ENCODE results near the gene CCDC142. TPM values are rescaled to one million over a fixed set of nuclear protein-coding genes. Genes with fewer than 3 reads are reported as not detected.
"Not testable (repeated sequence)": the region's sequence is repeated elsewhere in the genome, so short reads cannot be mapped to it uniquely, and the experiment has no call there.

The CCDC142 gene
- total and polyA plus RNA-seq, 5 experiments from 2014 or later = 7.8 to 67.4 (median 15.5) TPM

GRCh38 chr2:74442483-74443297 is 40.1 kb downstream of the CCDC142 start:
- Mint-ChIP-seq H3K4me3 (peak overlapping the region; percentile 64 to 84 (median 80)), H3K27ac (peak overlapping the region in 1 of 10 donors; percentile 53), H3K4me1 (peaks cover 2 to 23% (median 13%) of the 10 kb centered on the region in 4 donors), H3K27me3 (peaks cover 22 to 56% (median 29%) of the 10 kb centered on the region in 5 donors)
- peak in 1 of 10 donors; percentile 51 for DNase-seq
- not testable (repeated sequence) for H3K9me3 Mint-ChIP-seq, H3K36me3 Mint-ChIP-seq, ATAC-seq
- POLR2A ChIA-PET = interaction anchor here (1.4 kb wide), 1 partner anchor 15 kb away, joined by 5 read pairs; the partner anchor contains the start of gene WBP1

GRCh38 chr2:74441690-74442482 is 40.9 kb downstream of the CCDC142 start, which contains the start of gene RTKN:
Gene RTKN, minus strand, starts transcription at chr2:74441937. Its CDS starts 121 bp downstream, at chr2:74441816.
- Mint-ChIP-seq H3K4me3 (peak within 1 kb of the TSS; percentile 64 to 84 (median 80)), H3K27me3 (peaks cover 22 to 56% (median 24%) of the 10 kb centered on the region in 5 donors), H3K36me3 (no peaks in the 10 kb centered on the region), H3K4me1 (peaks cover 2 to 24% (median 13%) of the 10 kb centered on the region in 4 donors), H3K9me3 (no peaks in the 10 kb centered on the region), H3K27ac (peak within 1 kb of the TSS in 3 of 10 donors; percentile 37 to 53 (median 52))
- peak in 3 of 10 donors; percentile 10 to 63 (median 31) for DNase-seq
- peak; percentile 55 to 56 for ATAC-seq
- POLR2A ChIA-PET = interaction anchor here (1.4 kb wide), 1 partner anchor 16 kb away, joined by 5 read pairs; the partner anchor contains the start of gene WBP1

GRCh38 chr2:74441170-74441689 is 41.6 kb downstream of the CCDC142 start:
- peaks cover 22 to 56% (median 24%) of the 10 kb centered on the region in 5 donors for H3K27me3 Mint-ChIP-seq
- no peak for ATAC-seq
- H3K36me3 Mint-ChIP-seq = no peaks in the 10 kb centered on the region
- POLR2A ChIA-PET = no interaction called here
- peaks cover 2 to 25% (median 13%) of the 10 kb centered on the region in 4 donors for H3K4me1 Mint-ChIP-seq
- DNase-seq = no peak
- H3K27ac Mint-ChIP-seq = peak overlapping the region in 1 of 10 donors; percentile 52
- peak overlapping the region in 9 of 10 donors; percentile 19 to 84 (median 61) for H3K4me3 Mint-ChIP-seq
- H3K9me3 Mint-ChIP-seq = no peaks in the 10 kb centered on the region

GRCh38 chr2:74440378-74441169 is 42.2 kb downstream of the CCDC142 start:
- POLR2A ChIA-PET = interaction anchor here (0.8 to 0.9 kb wide), 2 partner anchors 18 to 41 kb away, joined by 3 to 4 read pairs; partner anchors contain the start of gene WBP1
- no peaks in the 10 kb centered on the region for H3K36me3 Mint-ChIP-seq

GRCh38 chr2:74439803-74440377 is 42.9 kb downstream of the CCDC142 start:
- peak in 1 of 10 donors; percentile 54 for DNase-seq
- no peak for ATAC-seq
- peak overlapping the region in 9 of 10 donors; percentile 48 to 84 (median 65) for H3K4me3 Mint-ChIP-seq
- peaks cover 20 to 56% (median 21%) of the 10 kb centered on the region in 5 donors for H3K27me3 Mint-ChIP-seq
- H3K9me3 Mint-ChIP-seq = no peaks in the 10 kb centered on the region
- H3K4me1 Mint-ChIP-seq = peaks cover 2 to 25% (median 13%) of the 10 kb centered on the region in 4 donors
- POLR2A ChIA-PET = interaction anchor here (0.8 to 0.9 kb wide), 2 partner anchors 18 to 42 kb away, joined by 3 to 4 read pairs; partner anchors contain the start of gene WBP1
- H3K27ac Mint-ChIP-seq = peak overlapping the region in 4 of 10 donors; percentile 29 to 48 (median 45)
- H3K36me3 Mint-ChIP-seq = no peaks in the 10 kb centered on the region

More at GRCh38 chr2:74440378-74441169, 42.2 kb downstream of the CCDC142 start:
- peak; percentile 79 for ATAC-seq
- H3K4me3 Mint-ChIP-seq = peak overlapping the region; percentile 48 to 84 (median 68)
- peaks cover 2 to 25% (median 13%) of the 10 kb centered on the region in 4 donors for H3K4me1 Mint-ChIP-seq
- no peaks in the 10 kb centered on the region for H3K9me3 Mint-ChIP-seq
- H3K27me3 Mint-ChIP-seq = peaks cover 22 to 56% (median 24%) of the 10 kb centered on the region in 5 donors
- peak in 5 of 10 donors; percentile 39 to 68 (median 41) for DNase-seq
- peak overlapping the region in 4 of 10 donors; percentile 44 to 52 (median 47) for H3K27ac Mint-ChIP-seq

GRCh38 chr2:74439373-74439772 is 43.4 kb downstream of the CCDC142 start:
- POLR2A ChIA-PET = interaction anchor here (0.8 kb wide), 1 partner anchor 42 kb away, joined by 3 read pairs; no protein-coding TSS in a partner anchor
- Mint-ChIP-seq H3K4me1 (peaks cover 2 to 25% (median 13%) of the 10 kb centered on the region in 4 donors), H3K9me3 (no peaks in the 10 kb centered on the region), H3K27me3 (peaks cover 16 to 51% (median 20%) of the 10 kb centered on the region in 5 donors), H3K4me3 (peak overlapping the region in 1 of 10 donors; percentile 30), H3K36me3 (no peaks in the 10 kb centered on the region), H3K27ac (no peak overlapping the region)
- DNase-seq (peak in 1 of 10 donors; percentile 48), ATAC-seq (no peak)

- peaks cover 14 to 44% (median 20%) of the 10 kb centered on the region in 5 donors for H3K27me3 Mint-ChIP-seq
- H3K36me3 Mint-ChIP-seq = no peaks in the 10 kb centered on the region
- ATAC-seq (no peak), DNase-seq (peak in 1 of 10 donors; percentile 9)
- peaks cover 2 to 25% (median 13%) of the 10 kb centered on the region in 4 donors for H3K4me1 Mint-ChIP-seq
- H3K27ac Mint-ChIP-seq = peak overlapping the region in 2 of 10 donors; percentile 27 to 75
- H3K4me3 Mint-ChIP-seq = no peak overlapping the region
- POLR2A ChIA-PET = no interaction called here
- H3K9me3 Mint-ChIP-seq = no peaks in the 10 kb centered on the region
Measured at GRCh38 chr2:74438248-74438647, 44.5 kb downstream of the CCDC142 start.

- Mint-ChIP-seq H3K9me3 (no peaks in the 10 kb centered on the region), H3K27ac (peak overlapping the region in 2 of 10 donors; percentile 5 to 14)
Measured at GRCh38 chr2:74436848-74437695, 45.7 kb downstream of the CCDC142 start.

GRCh38 chr2:74436111-74436805 is 46.5 kb downstream of the CCDC142 start:
- Mint-ChIP-seq H3K36me3 (no peaks in the 10 kb centered on the region), H3K9me3 (no peaks in the 10 kb centered on the region), H3K4me3 (no peak overlapping the region), H3K4me1 (peaks cover 2 to 22% (median 8%) of the 10 kb centered on the region in 4 donors), H3K27me3 (peaks cover 6 to 32% (median 15%) of the 10 kb centered on the region in 5 donors), H3K27ac (no peak overlapping the region)
- DNase-seq = no peak
- ATAC-seq = no peak
- POLR2A ChIA-PET = no interaction called here

More at GRCh38 chr2:74436848-74437695, 45.7 kb downstream of the CCDC142 start:
- Mint-ChIP-seq H3K36me3 (no peaks in the 10 kb centered on the region), H3K4me3 (no peak overlapping the region), H3K4me1 (peaks cover 2 to 22% (median 9%) of the 10 kb centered on the region in 4 donors), H3K27me3 (peaks cover 6 to 36% (median 15%) of the 10 kb centered on the region in 5 donors)
- DNase-seq (peak in 1 of 10 donors; percentile 45), ATAC-seq (no peak)
- POLR2A ChIA-PET = no interaction called here

- POLR2A ChIA-PET = no interaction called here
- no peak overlapping the region for H3K4me3 Mint-ChIP-seq
- no peak for ATAC-seq
- no peaks in the 10 kb centered on the region for H3K4me1 Mint-ChIP-seq
- DNase-seq = no peak
- H3K27ac Mint-ChIP-seq = no peak overlapping the region
- H3K27me3 Mint-ChIP-seq = no peaks in the 10 kb centered on the region
- peaks cover 0 to 7% (median 2%) of the 10 kb centered on the region in 3 donors for H3K36me3 Mint-ChIP-seq
- H3K9me3 Mint-ChIP-seq = no peaks in the 10 kb centered on the region
Measured at GRCh38 chr2:74430502-74430901, 52.3 kb downstream of the CCDC142 start.

All from naive thymus-derived CD8-positive, alpha-beta T cell (primary cell).